Heart right ventricle (tissue), 16 donors: Measurements from ENCODE around the gene TNIP1. TPM values are rescaled to one million over a fixed set of nuclear protein-coding genes. Genes with fewer than 3 reads are reported as not detected.

Experiments used
- ATAC-seq, 8 donors: fragments of 200-7000 bp; cut with Tn5 transposase; one replicate each; pipeline ENCODE4 v1.9.1; 2020; ENCODE audit warnings: mild to moderate bottlenecking in 8 of 8, moderate library complexity in 8 of 8, moderate number of reproducible peaks in 1 of 8
- DNase-seq, 2 donors: peaks; one replicate each; pipeline ENCODE4 v3.0.0-alpha.2; 2020
- H3K27ac ChIP-seq, 10 donors: fragments of 200-600 bp; sonication (generic) in 2 of 10; one replicate each; pipeline versions ENCODE4 v1.5.0 to v1.8.0; 2020 to 2022; ENCODE audit warnings: mild to moderate bottlenecking in 3 of 10
- H3K27me3 ChIP-seq, 7 donors: fragments of 200-600 bp; one replicate each; pipeline ENCODE4 v1.8.0; 2021 to 2022; ENCODE audit warnings: mild to moderate bottlenecking in 2 of 7
- H3K36me3 ChIP-seq, 9 donors: fragments of 200-600 bp; sonication (generic) in 1 of 9; one replicate each; pipeline versions ENCODE4 v1.5.0 to v1.8.0; 2020 to 2022; ENCODE audit warnings: mild to moderate bottlenecking in 2 of 9
- H3K4me1 ChIP-seq, 9 donors: fragments of 200-600 bp; sonication (generic) in 1 of 9; one replicate each; pipeline versions ENCODE4 v1.5.0 to v1.8.0; 2020 to 2022; ENCODE audit warnings: mild to moderate bottlenecking in 4 of 9
- H3K4me3 ChIP-seq, 10 donors: fragments of 200-600 bp; sonication (generic) in 2 of 10; one replicate each; pipeline versions ENCODE4 v1.5.0 to v1.8.0; 2020 to 2022; ENCODE audit warnings: mild to moderate bottlenecking in 7 of 10, moderate library complexity in 2 of 10
- H3K9me3 ChIP-seq, 11 donors: fragments of 200-600 bp in 10 of 11; sonication (generic) in 2 of 11; one replicate each; pipeline versions ENCODE4 v1.5.0 to v1.8.0; 2013 to 2022; ENCODE audit warnings: mild to moderate bottlenecking in 2 of 11, control low read depth in 1 of 11, moderate library complexity in 1 of 11
- WGBS, 2 donors: extraction: QIAGEN DNeasy Blood & Tissue Kit; methylation state at CpG; one replicate each; pipeline ENCODE4 v1.1.7; 2013; ENCODE audit warnings: inconsistent platforms in 1 of 2; 5-methylcytosine and 5-hydroxymethylcytosine counted together
- intact Hi-C, 10 donors: fragments of 100-400 bp; cut with DNase I; formaldehyde crosslinking; loops; one replicate each; pipeline versions ENCODE4 v1.11.1 to v1.14.2; 2022
- polyA plus RNA-seq, 2 donors: library from polyadenylated mRNA; stranded (reverse); fragments of 200-250 nt; gene quantifications; one replicate each; pipeline ENCODE4 v1.2.3, GENCODE V29; 2013
- total RNA-seq, 10 donors: library from RNA; stranded (reverse); fragmentation: NEBNext Ultra II Directional in 3 of 10; extraction: Animal tissue kit (Norgen Biotek cat#: 25700) in 3 of 10; gene quantifications; one replicate each; pipeline versions ENCODE4 v1.2.1 to v1.2.4, GENCODE V29; 2021 to 2023
- TF ChIP-seq, protein P1 (sequence below), 9 donors: fragments of 200-600 bp; sonication (generic) in 2 of 9; IDR thresholded peaks; one replicate each; pipeline versions ENCODE4 v1.5.0 to v1.8.0; 2021 to 2022; ENCODE audit warnings: antibody characterized with exemption in 9 of 9, mild to moderate bottlenecking in 5 of 9, moderate library complexity in 1 of 9
- donor health status: Arrhythmogenic right ventricular cardiomyopathy.
- donor health status: ischemic (EF 13 %, LVEDD 7.1; RV severe dilation, severe dysfunction).
- donor health status: healthy with polysubstance abuse.
- donor health status: DM: no; HTN: yes; CAD: no.
- donor health status: DM: no; HTN: no; CAD: no.
- donor health status: ischemic (EF 25% LVEDD 6.9; RV normal size, moderate dysfunction).
- donor health status: ischemic (EF 25% LVEDD 5.7; RV mildly dilated, moderate dysfunction).
- donor health status: healthy.
- donor health status: DM: yes; HTN: yes; CAD: no.
- donor health status: Ischemic cardiomyopathy.
- donor health status: ischemic (EF 35%, LVEDD 5.7; RV mildly dilated, moderate dysfunction).
- donor health status: nonischemic (EF 11% LVEDD 7.7; RV severe dilation, severe dysfunction).
- donor health status: DM: yes; HTN: yes; CAD: no.
- donor health status: PGD.
- donor health status: ischemic (EF 29% LVEDD 5.4; RV normal size, mild dysfunction).
- donor health status: nonischemic (EF 23%, LVEDD 6.1; RV moderate dilation, normal function).

The TNIP1 gene
- total and polyA plus RNA-seq, 12 donors: 63.8 to 130 (median 124) TPM

- intact Hi-C loops: loop anchor here in 1 of 10 donors (2.0 kb wide), 1 partner anchor 17 kb away; no protein-coding TSS in a partner anchor
- Histone ChIP-seq H3K27me3 (no peaks in the 10 kb centered on the region), H3K27ac (peak overlapping the region; percentile 86 to 96 (median 92)), H3K4me1 (peaks cover 33 to 90% (median 69%) of the 10 kb centered on the region in 9 donors), H3K9me3 (no peaks in the 10 kb centered on the region), H3K36me3 (peaks cover 0 to 23% (median 0%) of the 10 kb centered on the region in 9 donors), H3K4me3 (peak overlapping the region in 9 of 10 donors; percentile 66 to 87 (median 80))
- no peak for DNase-seq
- no peak for ATAC-seq
- 70 to 74% methylated on average over 6 of the region's 6 CpGs for WGBS, 2 donors
- TF ChIP-seq, protein P1, sequence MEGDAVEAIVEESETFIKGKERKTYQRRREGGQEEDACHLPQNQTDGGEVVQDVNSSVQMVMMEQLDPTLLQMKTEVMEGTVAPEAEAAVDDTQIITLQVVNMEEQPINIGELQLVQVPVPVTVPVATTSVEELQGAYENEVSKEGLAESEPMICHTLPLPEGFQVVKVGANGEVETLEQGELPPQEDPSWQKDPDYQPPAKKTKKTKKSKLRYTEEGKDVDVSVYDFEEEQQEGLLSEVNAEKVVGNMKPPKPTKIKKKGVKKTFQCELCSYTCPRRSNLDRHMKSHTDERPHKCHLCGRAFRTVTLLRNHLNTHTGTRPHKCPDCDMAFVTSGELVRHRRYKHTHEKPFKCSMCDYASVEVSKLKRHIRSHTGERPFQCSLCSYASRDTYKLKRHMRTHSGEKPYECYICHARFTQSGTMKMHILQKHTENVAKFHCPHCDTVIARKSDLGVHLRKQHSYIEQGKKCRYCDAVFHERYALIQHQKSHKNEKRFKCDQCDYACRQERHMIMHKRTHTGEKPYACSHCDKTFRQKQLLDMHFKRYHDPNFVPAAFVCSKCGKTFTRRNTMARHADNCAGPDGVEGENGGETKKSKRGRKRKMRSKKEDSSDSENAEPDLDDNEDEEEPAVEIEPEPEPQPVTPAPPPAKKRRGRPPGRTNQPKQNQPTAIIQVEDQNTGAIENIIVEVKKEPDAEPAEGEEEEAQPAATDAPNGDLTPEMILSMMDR (IDR thresholded peaks at IDR 0.05): no peak
Measured at GRCh38 chr5:151021746-151022145, 59.1 kb downstream of the TNIP1 start.

DNA sequence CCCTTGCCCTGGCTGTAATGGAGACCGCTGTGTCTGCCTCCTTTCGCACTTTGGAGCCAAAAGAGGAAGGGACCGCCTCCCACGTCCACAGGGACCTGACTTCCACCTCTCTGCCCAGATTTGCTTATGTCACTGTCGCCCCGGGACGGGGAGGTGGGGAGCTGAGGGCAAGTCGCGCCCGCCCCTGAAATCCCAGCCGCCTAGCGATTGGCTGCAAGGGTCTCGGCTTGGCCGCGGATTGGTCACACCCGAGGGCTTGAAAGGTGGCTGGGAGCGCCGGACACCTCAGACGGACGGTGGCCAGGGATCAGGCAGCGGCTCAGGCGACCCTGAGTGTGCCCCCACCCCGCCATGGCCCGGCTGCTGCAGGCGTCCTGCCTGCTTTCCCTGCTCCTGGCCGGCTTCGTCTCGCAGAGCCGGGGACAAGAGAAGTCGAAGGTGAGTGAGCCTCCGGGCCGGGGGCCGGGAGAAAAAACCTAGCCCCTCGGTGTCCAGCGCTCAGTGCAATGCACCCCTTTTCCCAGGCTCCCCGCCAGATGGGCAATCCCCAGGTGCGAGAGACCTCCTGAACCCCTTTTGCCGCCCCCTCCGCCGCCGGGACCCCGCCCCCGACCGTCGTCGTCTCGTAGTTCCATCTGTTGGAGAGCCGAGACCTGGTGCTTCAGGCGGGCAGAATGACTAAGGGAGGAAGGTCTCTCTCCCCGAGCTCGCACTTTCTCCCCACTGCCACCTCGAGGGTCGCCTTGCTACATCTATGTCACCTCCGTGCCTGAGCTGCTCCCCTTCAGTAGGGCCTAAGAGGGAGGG lies 60.3 kb downstream of the TNIP1 start, which contains the start of gene GPX3:
Gene GPX3, plus strand, starts transcription at position 288 of the 807 bp plus-strand sequence. Its CDS starts 64 bp downstream, at position 352.
- Histone ChIP-seq H3K27ac (peak within 1 kb of the TSS; percentile 86 to 96 (median 92)), H3K36me3 (peaks cover 0 to 10% (median 0%) of the 10 kb centered on the region in 9 donors), H3K9me3 (no peaks in the 10 kb centered on the region), H3K27me3 (no peaks in the 10 kb centered on the region), H3K4me3 (peak within 1 kb of the TSS; percentile 66 to 87 (median 77)), H3K4me1 (peaks cover 28 to 88% (median 57%) of the 10 kb centered on the region in 9 donors)
- peak; percentile 82 to 92 (median 88) for ATAC-seq
- intact Hi-C loops: no loop called here
- peak; percentile 95 for DNase-seq
- 1 to 2% methylated on average over 54 of the region's 54 CpGs for WGBS, 2 donors
- TF ChIP-seq, protein P1 (IDR thresholded peaks at IDR 0.05): no peak

DNA sequence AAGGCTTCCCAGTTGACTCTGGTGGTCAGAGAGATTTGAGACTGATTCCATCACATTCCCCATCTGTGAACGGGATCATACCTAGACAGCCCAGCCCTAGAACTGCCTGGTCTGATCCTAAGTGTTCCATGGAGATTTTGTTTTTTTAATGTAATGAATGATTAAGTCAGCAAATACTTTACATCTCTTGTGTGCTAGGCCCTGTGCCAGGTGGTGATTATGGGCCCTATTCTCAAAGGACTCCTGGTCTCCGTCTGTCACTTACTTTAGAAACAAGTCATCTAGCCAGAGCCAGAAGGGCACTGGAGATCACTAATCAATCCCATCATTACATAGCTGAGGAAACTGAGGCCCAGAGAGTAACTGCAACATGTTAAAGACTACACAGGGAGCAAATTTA lies 61.5 kb downstream of the TNIP1 start:
- H3K4me3 ChIP-seq: no peak overlapping the region
- DNase-seq (no peak), ATAC-seq (no peak)
- H3K27ac ChIP-seq: peak overlapping the region in 4 of 10 donors; percentile 88 to 96 (median 92)
- intact Hi-C loops: no loop called here
- WGBS, 2 donors: 63 to 73% methylated on average over 2 of the region's 2 CpGs
- peaks cover 19 to 77% (median 46%) of the 10 kb centered on the region in 9 donors for H3K4me1 ChIP-seq
- H3K27me3 ChIP-seq: no peaks in the 10 kb centered on the region
- H3K9me3 ChIP-seq: no peaks in the 10 kb centered on the region
- TF ChIP-seq, protein P1 (IDR thresholded peaks at IDR 0.05): no peak
- H3K36me3 ChIP-seq: peaks cover 0 to 3% (median 0%) of the 10 kb centered on the region in 9 donors

DNA sequence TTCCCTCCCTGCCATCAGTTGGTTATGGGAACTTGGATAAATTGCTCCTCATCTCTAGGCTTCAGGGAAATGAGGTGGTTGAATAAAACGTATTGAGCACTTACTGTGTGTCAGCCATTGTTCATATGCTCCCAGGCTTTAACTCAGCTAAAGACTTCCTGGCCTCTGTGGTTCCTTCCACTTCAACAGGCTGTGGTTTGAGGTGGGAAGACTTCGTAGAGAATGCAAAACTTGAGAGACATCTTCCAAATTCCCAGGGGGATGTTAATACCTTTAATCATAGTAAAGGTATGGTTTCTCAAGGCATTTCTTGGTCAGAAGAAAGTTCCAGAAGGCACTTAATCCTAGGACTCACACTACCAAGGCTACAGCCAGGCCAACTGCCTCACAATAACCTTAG lies 62.0 kb downstream of the TNIP1 start:
- ATAC-seq (no peak), DNase-seq (no peak)
- TF ChIP-seq, protein P1 (IDR thresholded peaks at IDR 0.05): no peak
- 74 to 84% methylated on average over 2 of the region's 2 CpGs for WGBS, 2 donors
- Histone ChIP-seq H3K4me3 (no peak overlapping the region), H3K27ac (no peak overlapping the region), H3K36me3 (peaks cover 0 to 1% (median 0%) of the 10 kb centered on the region in 9 donors), H3K9me3 (no peaks in the 10 kb centered on the region), H3K27me3 (no peaks in the 10 kb centered on the region), H3K4me1 (peaks cover 14 to 72% (median 41%) of the 10 kb centered on the region in 9 donors)
- intact Hi-C loops: no loop called here
